K562 (cell line): ENCODE results near the gene CD302. TPM values are rescaled to one million over a fixed set of nuclear protein-coding genes. Genes with fewer than 3 reads are reported as not detected.

ENCODE experiments used
- CREM ChIP-seq: IDR thresholded peaks from 2 replicates; pipeline ENCODE4 v1.6.1; 2014; ENCODE audit warnings: antibody characterized with exemption, low read depth
- CXXC5 ChIP-seq: fragments of 250-450 bp; sonication (Bioruptor Pico); IDR thresholded peaks from 2 replicates; pipeline ENCODE4 v1.8.0; 2022; ENCODE audit warnings: inconsistent platforms, mild to moderate bottlenecking, moderate library complexity
- E2F6 ChIP-seq, 2 experiments: IDR thresholded peaks; 2 replicates each; pipeline ENCODE4 v1.6.1; 2011; ENCODE audit warnings: borderline replicate concordance in 1 of 2, control low read depth in 1 of 2, low read depth in 1 of 2, low read length in 1 of 2, mild to moderate bottlenecking in 1 of 2, mixed read lengths in 1 of 2, moderate library complexity in 1 of 2; ENCODE audit not compliant: insufficient read depth in 1 of 2, insufficient read length in 1 of 2, poor library complexity in 1 of 2, severe bottlenecking in 1 of 2; ENCODE audit errors: extremely low read depth in 1 of 2
- HDAC8 ChIP-seq: fragments of 450-650 bp; IDR thresholded peaks from 2 replicates; pipeline ENCODE4 v1.6.1; 2016; ENCODE audit warnings: mild to moderate bottlenecking, missing genetic modification characterization, moderate library complexity, missing compliant biosample characterization
- MGA ChIP-seq: fragments of 450-650 bp; IDR thresholded peaks from 2 replicates; pipeline ENCODE4 v1.6.1; 2016; ENCODE audit warnings: mild to moderate bottlenecking, moderate library complexity
- NFIC ChIP-seq: fragments of 450-650 bp; IDR thresholded peaks from 2 replicates; pipeline ENCODE4 v1.6.1; 2017; ENCODE audit warnings: mild to moderate bottlenecking, inconsistent platforms
- PCBP1 ChIP-seq: fragments of 200-400 bp; formaldehyde crosslinking; IDR thresholded peaks from 2 replicates; pipeline ENCODE4 v1.6.1; 2018; ENCODE audit warnings: mild to moderate bottlenecking, low read depth, low read length; ENCODE audit not compliant: poor library complexity, severe bottlenecking
- PHTF2 ChIP-seq: fragments of 250-450 bp; sonication (Bioruptor Pico); IDR thresholded peaks from 2 replicates; pipeline ENCODE4 v1.5.0; 2021; ENCODE audit warnings: mild to moderate bottlenecking
- SAFB ChIP-seq: fragments of 200-400 bp; formaldehyde crosslinking; IDR thresholded peaks from 2 replicates; pipeline ENCODE4 v1.6.1; 2017; ENCODE audit warnings: low read depth, low read length, borderline replicate concordance
- ZBTB17 ChIP-seq: fragments of 450-650 bp; formaldehyde crosslinking; IDR thresholded peaks from 2 replicates; pipeline ENCODE4 v1.4.0; 2020; ENCODE audit warnings: mild to moderate bottlenecking
- ZNF740 ChIP-seq, 3 experiments: fragments of 200-800 bp in 1 of 3; sonication (Bioruptor generic) in 1 of 3; sonication (generic) in 1 of 3; formaldehyde crosslinking in 1 of 3; IDR thresholded peaks; 2 replicates each; pipeline versions ENCODE4 v1.6.1 to v1.8.0; 2016 to 2022; ENCODE audit warnings: mild to moderate bottlenecking in 2 of 3, missing compliant biosample characterization in 2 of 3, missing genetic modification characterization in 2 of 3, missing genetic modification reagents in 1 of 3
- polyA plus RNA-seq, 8 experiments: library from polyadenylated mRNA; depleted of rRNA in 4 of 8; stranded (reverse) in 5 of 8; unstranded in 3 of 8; fragments of >200 nt; fragmentation: Nextera tagmentation in 2 of 8; fragmentation: Illumina TruSeq in 1 of 8; extraction: Ambion mirVana in 2 of 8; extraction: Trizol in 1 of 8; gene quantifications; 2 replicates each; pipeline versions ENCODE4 v1.2.1 to v1.2.3, GENCODE V29; 2011 to 2014; ENCODE audit warnings: inconsistent platforms in 1 of 8, missing spikeins in 1 of 8
- total RNA-seq, 7 experiments: library from RNA; depleted of rRNA in 6 of 7; stranded (reverse); fragments of >200 nt in 6 of 7; fragmentation: Illumina TruSeq in 2 of 7; extraction: Trizol in 2 of 7; gene quantifications; 2 replicates each; pipeline versions ENCODE4 v1.2.1 to v1.2.3, GENCODE V29; 2011 to 2021; ENCODE audit warnings: low replicate concordance in 1 of 7

Gene CD302
- total and polyA plus RNA-seq, 9 of the 15 experiments (the other 6 are each of a cell fraction or from before 2014, with no cell fraction given): 0.03 to 0.07 (median 0.04) TPM; not detected in 5

GRCh38 chr2:159797543-159798375 is at the start of gene CD302 (continued):
- TF ChIP-seq ZNF740 (CRISPR knock-in tag; IDR thresholded peaks at IDR 0.05) (no peak), ZNF740 (tag; IDR thresholded peaks at IDR 0.05) (no peak), CREM (0 out of 2 replicates have a peak, but pooled peaks have one; percentile 14), ZBTB17 (no peak), HDAC8 (tag) (no peak), MGA (peak; percentile 26; the same call in 1 of the 2 replicates), CXXC5 (CRISPR knock-in tag) (peak; percentile 19; the same call in 1 of the 2 replicates), PCBP1 (peak; percentile 65), PHTF2 (CRISPR knock-in tag) (no peak), E2F6 (IDR thresholded peaks at IDR 0.05; ENCODE audit: borderline replicate concordance in 1 of 2, extremely low read depth in 1 of 2, insufficient read depth in 1 of 2, insufficient read length in 1 of 2, low read depth in 1 of 2, low read length in 1 of 2, poor library complexity in 1 of 2, severe bottlenecking in 1 of 2) (peak; percentile 23 to 79), NFIC (peak; percentile 40; the same call in 1 of the 2 replicates), SAFB (0 out of 2 replicates have a peak, but pooled peaks have one; percentile 15)
